Adrenal gland (tissue), 19 donors: ENCODE results near the gene HTR1A. TPM values are rescaled to one million over a fixed set of nuclear protein-coding genes. Genes with fewer than 3 reads are reported as not detected.

Experiments
- DNase-seq, 7 donors: peaks; one replicate each; pipeline ENCODE4 v3.0.0-alpha.2; 2019 to 2020
- H3K27ac ChIP-seq, 5 donors: fragments of 200-600 bp; sonication (generic) in 4 of 5; 1 replicate in 3 of 5; 2 replicates in 2 of 5; pipeline versions ENCODE4 v1.5.1 to v1.8.0; 2016 to 2020; ENCODE audit warnings: mild to moderate bottlenecking in 1 of 5
- H3K27me3 ChIP-seq: fragments of 200-600 bp; 2 replicates; pipeline ENCODE4 v1.8.0; 2021
- H3K36me3 ChIP-seq, 2 donors: fragments of 200-600 bp; replicated peaks in 1 of 2; 1 replicate in 1 of 2; 2 replicates in 1 of 2; pipeline versions ENCODE4 v1.5.1 to v1.8.0; 2018 to 2022
- H3K4me1 ChIP-seq, 2 donors: fragments of 200-600 bp; replicated peaks in 1 of 2; 1 replicate in 1 of 2; 2 replicates in 1 of 2; pipeline versions ENCODE4 v1.5.1 to v1.8.0; 2018 to 2021
- H3K4me3 ChIP-seq, 4 donors: fragments of 200-600 bp; sonication (generic) in 3 of 4; one replicate each; pipeline ENCODE4 v1.5.1; 2016 to 2018
- H3K9me3 ChIP-seq, 3 donors: fragments of 200-600 bp; sonication (generic) in 1 of 3; replicated peaks in 1 of 3; 1 replicate in 2 of 3; 2 replicates in 1 of 3; pipeline versions ENCODE4 v1.5.1 to v1.8.0; 2016 to 2021
- CTCF ChIP-seq, 6 experiments: fragments of 450-650 bp in 4 of 6; fragments of 200-600 bp in 2 of 6; sonication (generic) in 1 of 6; IDR thresholded peaks; 1 replicate in 5 of 6; 2 replicates in 1 of 6; pipeline versions ENCODE4 v1.5.1 to v1.8.0; 2016 to 2021; ENCODE audit warnings: antibody characterized with exemption in 6 of 6, mild to moderate bottlenecking in 2 of 6, moderate library complexity in 1 of 6
- POLR2A ChIP-seq, 2 donors: fragments of 450-650 bp; IDR thresholded peaks; one replicate each; pipeline ENCODE4 v1.6.1; 2017; ENCODE audit warnings: antibody characterized with exemption in 2 of 2, mild to moderate bottlenecking in 2 of 2, moderate library complexity in 1 of 2
- WGBS, 4 donors: extraction: QIAGEN DNeasy Blood & Tissue Kit in 2 of 4; methylation state at CpG; one replicate each; pipeline versions ENCODE4 v1.1.5 to v1.1.7; 2013 to 2017; 5-methylcytosine and 5-hydroxymethylcytosine counted together
- intact Hi-C, 2 donors: fragments of 100-400 bp; cut with DNase I; formaldehyde crosslinking; loops; one replicate each; pipeline versions ENCODE4 v1.14.1 to v1.15.0; 2022 to 2023
- long read RNA-seq, 10 donors: library from polyadenylated mRNA in 3 of 10; unstranded in 2 of 10; stranded (forward) in 1 of 10; transcript quantifications; one replicate each; pipeline ENCODE4 v2.0.0 and lab custom pipeline, GENCODE V29; 2021 to 2026
- polyA plus RNA-seq, 3 donors: library from polyadenylated mRNA; stranded (reverse); fragments of 200-250 nt in 2 of 3; fragments of 350-450 nt in 1 of 3; fragmentation: Illumina TruSeq in 1 of 3; extraction: RNeasy Lipid Tissue Mini Kit (QIAGEN cat#74804) in 1 of 3; gene quantifications; one replicate each; pipeline ENCODE4 v1.2.3, GENCODE V29; 2013 to 2014
- total RNA-seq, 9 donors: library from RNA; depleted of rRNA in 4 of 9; stranded (reverse); fragments of >200 nt in 4 of 9; fragments of 120-200 nt in 1 of 9; fragmentation: NEBNext Ultra II Directional in 1 of 9; extraction: Animal tissue kit (Norgen Biotek cat#: 25700) in 1 of 9; gene quantifications; one replicate each; pipeline versions ENCODE4 v1.1.0 to v1.2.4, GENCODE V29; 2013 to 2023
- donor health status: healthy with polysubstance abuse.
- donor health status: Bipolar disorder and iron deficiency.
- donor health status: DM: yes; HTN: yes; CAD: no.
- donor health status: DM: no; HTN: no; CAD: no.
- donor health status: DM: no; HTN: no; CAD: no.
- donor health status: DM: yes; HTN: yes; CAD: no.

The HTR1A gene
- not detected for total RNA-seq
- polyA plus RNA-seq: not detected
- long read RNA-seq, donor 1: 0 reads
- long read RNA-seq, donor 2: 0 reads
- long read RNA-seq, donor 3: 0 reads
- long read RNA-seq, donor 4: 0 reads
- long read RNA-seq, donor 5: 0 reads
- long read RNA-seq, donor 6: 0 reads
- long read RNA-seq, donor 7: 0 reads
- long read RNA-seq, donor 8: 0 reads
- long read RNA-seq, donor 9: 0 reads
- long read RNA-seq, donor 10: 0 reads

- 3 to 7% (median 6%) methylated on average over 9 of the region's 9 CpGs for WGBS, 4 donors
- Histone ChIP-seq H3K27ac (no peak within 1 kb of the TSS), H3K9me3 (no peaks in the 10 kb centered on the region), H3K4me3 (no peak within 1 kb of the TSS), H3K27me3 (peaks cover 34% of the 10 kb centered on the region), H3K4me1 (no peaks in the 10 kb centered on the region), H3K36me3 (no peaks in the 10 kb centered on the region)
- TF ChIP-seq CTCF (IDR thresholded peaks at IDR 0.05): no peak
- no peak for TF ChIP-seq POLR2A (IDR thresholded peaks at IDR 0.05)
- intact Hi-C loops: loop anchor here in 1 of 2 donors (5.0 kb wide), 1 partner anchor 560 kb away; no protein-coding TSS in a partner anchor
- no peak for DNase-seq
Observed at GRCh38 chr5:63962279-63962678, at the start of gene HTR1A. TSS of gene HTR1A (minus strand) at chr5:63962445. CDS start at chr5:63961719, 726 bp downstream.

- intact Hi-C loops: no loop called here
- Histone ChIP-seq H3K27ac (no peak overlapping the region), H3K36me3 (no peaks in the 10 kb centered on the region), H3K4me1 (no peaks in the 10 kb centered on the region), H3K9me3 (no peaks in the 10 kb centered on the region), H3K27me3 (no peaks in the 10 kb centered on the region), H3K4me3 (no peak overlapping the region)
- WGBS, 4 donors: 38 to 62% (median 55%) methylated on average over 3 of the region's 3 CpGs
- no peak for TF ChIP-seq POLR2A (IDR thresholded peaks at IDR 0.05)
- TF ChIP-seq CTCF (IDR thresholded peaks at IDR 0.05): no peak
- DNase-seq: no peak
Observed at GRCh38 chr5:64003966-64004365, 41.7 kb upstream of the HTR1A start.

- no peak for DNase-seq
- H3K9me3 ChIP-seq: no peaks in the 10 kb centered on the region
- TF ChIP-seq CTCF (IDR thresholded peaks at IDR 0.05) (no peak), POLR2A (IDR thresholded peaks at IDR 0.05) (no peak)
- H3K36me3 ChIP-seq: no peaks in the 10 kb centered on the region
- H3K4me1 ChIP-seq: no peaks in the 10 kb centered on the region
- no peak overlapping the region for H3K4me3 ChIP-seq
- no peaks in the 10 kb centered on the region for H3K27me3 ChIP-seq
- intact Hi-C loops: no loop called here
- H3K27ac ChIP-seq: no peak overlapping the region
Observed at GRCh38 chr5:64000096-64000495, 37.9 kb upstream of the HTR1A start.

- no peaks in the 10 kb centered on the region for H3K4me1 ChIP-seq
- no peaks in the 10 kb centered on the region for H3K36me3 ChIP-seq
- no peaks in the 10 kb centered on the region for H3K27me3 ChIP-seq
- no peak overlapping the region for H3K4me3 ChIP-seq
- H3K9me3 ChIP-seq: no peaks in the 10 kb centered on the region
- no peak overlapping the region for H3K27ac ChIP-seq
- DNase-seq: no peak
- no peak for TF ChIP-seq POLR2A (IDR thresholded peaks at IDR 0.05)
- no peak for TF ChIP-seq CTCF (IDR thresholded peaks at IDR 0.05)
- intact Hi-C loops: no loop called here
Observed at GRCh38 chr5:63987053-63987452, 24.8 kb upstream of the HTR1A start.
